Activated CD4-positive, CD25-positive, alpha-beta regulatory T cell treated with anti-CD3 and anti-CD28 coated beads, Interleukin-2, amount 50 U/mL, for 72 hours (primary cell): Measurements from ENCODE around the gene NADK2.
"Not testable (repeated sequence)": the region's sequence is repeated elsewhere in the genome, so short reads cannot be mapped to it uniquely, and the experiment has no call there.

ENCODE experiments used
- DNase-seq: peaks from one replicate; pipeline ENCODE4 v3.0.0; 2021

NADK2 gene, protein sequence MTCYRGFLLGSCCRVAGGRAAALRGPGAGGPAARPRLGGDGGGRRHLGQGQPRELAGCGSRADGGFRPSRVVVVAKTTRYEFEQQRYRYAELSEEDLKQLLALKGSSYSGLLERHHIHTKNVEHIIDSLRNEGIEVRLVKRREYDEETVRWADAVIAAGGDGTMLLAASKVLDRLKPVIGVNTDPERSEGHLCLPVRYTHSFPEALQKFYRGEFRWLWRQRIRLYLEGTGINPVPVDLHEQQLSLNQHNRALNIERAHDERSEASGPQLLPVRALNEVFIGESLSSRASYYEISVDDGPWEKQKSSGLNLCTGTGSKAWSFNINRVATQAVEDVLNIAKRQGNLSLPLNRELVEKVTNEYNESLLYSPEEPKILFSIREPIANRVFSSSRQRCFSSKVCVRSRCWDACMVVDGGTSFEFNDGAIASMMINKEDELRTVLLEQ

GRCh38 chr5:36241631-36242533 lies at the start of gene NADK2:
TSS of gene NADK2 (minus strand) at chr5:36241925. CDS start at chr5:36241798, 127 bp downstream.
- peak; percentile 89 for DNase-seq

DNA sequence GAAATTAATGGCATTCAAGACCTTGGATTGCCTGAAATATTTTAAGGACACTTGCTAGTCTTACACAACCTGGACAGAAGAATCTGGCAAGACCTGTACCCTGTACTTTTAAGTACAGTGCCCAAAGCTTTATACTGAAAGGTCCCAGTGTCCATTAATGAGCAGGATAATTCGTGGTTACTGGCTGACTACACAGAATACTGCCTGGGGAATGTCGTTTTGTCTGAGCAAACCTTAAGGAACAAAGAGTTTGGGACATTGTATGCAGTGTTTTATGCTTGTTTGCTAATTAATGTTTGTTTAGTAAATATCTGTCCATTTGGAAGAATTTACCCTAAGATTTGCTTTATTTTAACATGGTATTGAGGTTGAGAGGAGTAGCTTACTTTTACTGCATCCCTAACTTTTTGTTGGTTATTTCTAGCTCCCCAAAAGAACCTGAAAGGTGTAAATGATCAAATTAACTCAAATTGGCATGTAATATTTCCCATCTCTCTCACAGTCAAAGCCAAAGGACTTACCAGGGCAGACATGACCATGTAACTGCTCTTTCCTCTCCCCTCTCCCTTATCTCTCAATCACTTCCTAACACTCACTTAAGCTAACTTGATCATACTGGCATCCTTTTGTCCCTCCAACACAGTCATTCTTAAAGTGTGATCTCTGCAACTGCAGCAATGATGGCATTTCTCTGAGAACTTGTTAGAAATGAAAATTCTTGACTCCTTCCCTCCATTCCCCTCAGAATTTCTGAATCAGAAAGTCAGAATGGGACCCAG lies 44.3 kb upstream of the NADK2 start:
- no peak for DNase-seq

GRCh38 chr5:36283775-36284174 lies 42.0 kb upstream of the NADK2 start:
- DNase-seq: not testable (repeated sequence)

DNA sequence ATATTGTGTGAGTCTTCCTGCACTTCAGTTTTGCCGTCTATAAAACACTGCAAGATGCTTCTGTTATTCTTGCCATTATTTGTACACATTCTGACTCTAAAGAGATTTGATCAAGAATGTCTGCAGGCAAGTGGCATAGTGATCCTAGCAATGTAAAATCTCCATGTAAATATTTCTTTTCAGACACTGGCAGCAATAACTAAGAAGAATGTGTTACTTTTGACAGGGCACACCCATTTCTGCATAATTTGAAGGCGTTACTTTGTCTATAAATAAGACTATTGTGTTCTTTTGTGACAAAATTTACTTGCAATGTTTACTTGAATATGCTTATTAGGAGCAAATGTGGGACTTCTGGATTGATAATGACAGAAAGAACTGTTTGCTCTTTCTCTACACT lies 39.9 kb upstream of the NADK2 start:
- DNase-seq: no peak

GRCh38 chr5:36279054-36279698 lies 37.5 kb upstream of the NADK2 start:
- no peak for DNase-seq

- no peak for DNase-seq
Observed at GRCh38 chr5:36277521-36278176, 35.9 kb upstream of the NADK2 start.

GRCh38 chr5:36276864-36277263 lies 35.1 kb upstream of the NADK2 start:
- DNase-seq: no peak

GRCh38 chr5:36273809-36274526 lies 32.2 kb upstream of the NADK2 start:
- DNase-seq: no peak

DNA sequence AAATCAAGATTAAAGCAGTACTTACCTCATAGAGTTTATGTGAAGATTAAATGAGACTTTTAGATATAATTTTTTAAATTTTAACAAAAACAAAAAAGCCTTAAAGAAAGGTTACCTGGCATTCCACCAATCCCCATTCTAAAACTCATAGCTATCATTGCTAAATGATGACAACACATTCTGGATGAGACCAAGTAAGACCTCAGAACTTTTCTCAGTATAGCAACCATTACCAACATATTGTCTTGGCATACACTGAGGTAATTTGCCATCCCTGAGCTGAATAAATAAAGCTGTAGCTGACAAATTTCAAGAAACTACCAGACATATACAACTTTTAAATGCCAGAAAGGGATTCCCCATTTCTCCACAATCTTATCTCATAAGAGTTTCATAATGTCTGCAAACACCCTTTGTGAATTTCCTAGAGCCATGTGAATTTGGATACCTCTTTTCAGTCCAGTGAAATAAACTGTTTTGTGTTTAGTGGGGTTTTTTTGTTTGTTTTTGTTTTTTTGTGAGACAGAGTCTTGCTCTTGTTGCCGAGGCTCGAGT lies 30.5 kb upstream of the NADK2 start:
- DNase-seq: no peak

- no peak for DNase-seq
Observed at GRCh38 chr5:36270876-36271575, 29.3 kb upstream of the NADK2 start.

DNA sequence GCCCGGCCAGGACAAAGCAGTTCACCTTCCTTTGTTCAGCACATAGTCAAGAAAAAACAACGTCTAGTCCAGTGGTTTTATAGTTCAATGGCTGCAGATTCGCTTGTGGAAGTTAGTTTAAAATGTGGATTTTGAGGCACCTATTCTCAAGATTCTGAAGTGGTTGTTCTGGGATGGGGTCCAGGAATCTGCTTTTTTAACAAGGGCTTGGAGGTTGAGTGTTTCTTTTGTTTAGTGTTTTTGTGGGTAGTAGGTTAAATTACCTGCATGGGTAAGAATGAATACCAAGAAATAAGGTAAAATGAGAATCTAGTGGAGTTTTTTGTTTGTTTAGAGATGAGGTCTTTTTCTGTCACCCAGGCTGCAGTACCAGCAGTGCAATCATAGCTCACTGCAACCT lies 28.4 kb upstream of the NADK2 start:
- no peak for DNase-seq

DNA sequence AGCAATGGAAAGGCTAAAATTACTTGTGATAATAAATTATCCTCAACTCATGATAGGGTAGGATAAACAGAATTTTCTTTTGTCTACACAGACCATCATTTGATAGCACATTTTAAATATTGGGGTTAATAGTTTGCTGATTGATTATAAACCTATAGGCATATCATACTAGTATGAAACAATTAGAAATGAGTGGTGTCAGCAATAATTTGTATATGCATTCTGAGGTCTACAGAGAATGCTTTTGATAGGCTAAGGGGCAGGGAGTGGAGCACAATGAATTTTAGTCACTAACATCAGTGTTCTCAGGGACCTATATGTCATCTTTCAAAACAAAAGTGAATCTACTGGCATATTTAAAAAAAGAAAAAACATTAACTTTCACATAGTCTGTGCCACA lies 27.8 kb upstream of the NADK2 start:
- no peak for DNase-seq

DNA sequence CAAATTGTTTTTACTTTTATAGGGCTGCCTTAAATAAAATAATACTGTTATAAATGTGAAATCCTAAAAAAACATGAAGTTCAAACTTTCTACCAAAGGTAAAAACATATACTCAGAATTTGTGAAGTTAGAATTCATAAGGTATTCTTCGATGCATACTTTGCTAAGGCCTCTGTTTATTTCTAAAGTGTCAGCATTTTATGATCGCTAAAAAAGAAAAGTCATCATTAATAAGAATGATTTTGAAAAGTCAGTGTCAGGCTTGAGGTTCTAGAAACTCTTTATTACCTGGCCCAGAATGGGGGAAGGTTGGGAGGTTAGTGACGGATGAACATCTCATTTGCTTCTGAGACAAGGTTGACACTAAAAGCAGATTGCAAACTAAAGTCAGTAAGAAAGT lies 26.2 kb upstream of the NADK2 start:
- DNase-seq: no peak

DNA sequence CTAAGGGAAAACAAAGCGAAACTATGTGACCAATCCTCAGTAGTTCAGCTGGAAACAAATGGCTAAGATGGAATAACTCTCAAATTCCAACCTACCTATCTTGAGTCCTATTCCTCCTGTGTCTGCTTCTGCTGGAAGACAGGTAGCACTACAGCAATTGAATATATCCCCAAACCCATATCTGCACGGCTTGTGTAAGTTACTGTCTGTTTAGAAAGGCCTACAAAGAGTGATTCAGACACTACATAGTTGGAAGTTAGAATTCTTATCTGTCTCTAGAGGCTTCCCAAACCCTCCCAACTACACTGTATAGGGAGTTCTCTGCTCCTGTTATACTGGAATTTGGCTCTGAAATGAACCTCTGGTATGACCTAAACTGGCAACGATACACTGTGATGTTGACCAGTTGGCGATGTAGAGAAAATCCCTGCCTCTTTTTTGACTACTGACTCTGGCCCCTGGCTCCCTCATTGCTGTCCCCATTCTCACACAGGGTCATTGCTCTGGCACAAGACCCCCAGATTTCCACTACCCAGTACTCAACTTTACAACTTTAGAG lies 22.6 kb upstream of the NADK2 start:
- DNase-seq: no peak

DNA sequence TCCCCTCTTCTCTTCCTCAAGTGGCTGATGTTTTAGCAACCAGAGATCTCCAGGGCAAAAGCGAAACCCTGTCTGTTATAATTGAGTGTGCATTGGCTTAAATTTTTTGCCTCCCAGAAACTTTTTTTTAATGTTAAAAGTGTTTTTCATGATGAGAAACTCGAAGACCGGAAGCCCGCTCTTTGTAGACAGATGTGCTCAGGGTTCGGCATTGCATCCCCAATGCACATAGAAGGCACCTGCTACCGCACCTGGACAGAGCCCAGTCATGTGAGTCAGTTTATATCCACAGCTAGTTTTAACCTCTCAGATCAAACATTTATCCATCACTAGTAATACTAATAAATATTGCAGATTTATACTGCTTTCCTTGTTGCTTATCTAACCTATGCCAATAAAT lies 19.5 kb upstream of the NADK2 start:
- DNase-seq: no peak

GRCh38 chr5:36253575-36253974 lies 11.8 kb upstream of the NADK2 start:
- DNase-seq: no peak

GRCh38 chr5:36252722-36253365 lies 11.1 kb upstream of the NADK2 start:
- no peak for DNase-seq

DNA sequence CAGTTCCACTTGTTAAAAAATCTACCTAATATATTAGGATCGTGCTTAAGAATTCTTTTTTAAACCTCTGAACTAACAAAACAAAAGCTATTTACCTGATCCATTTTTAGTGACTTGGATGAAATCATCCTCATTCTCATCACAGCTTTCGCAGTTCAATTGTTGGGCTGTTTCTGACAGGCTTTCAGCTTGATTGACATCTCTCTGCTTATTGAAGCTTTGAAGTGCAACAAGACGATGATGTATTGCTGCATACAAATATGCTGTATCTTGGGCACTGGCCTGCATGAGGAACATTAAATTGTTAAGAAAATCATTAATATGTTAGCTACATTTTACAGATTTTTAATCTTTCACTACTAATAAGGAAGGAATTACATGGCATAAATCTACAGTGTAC lies 9.5 kb upstream of the NADK2 start:
- DNase-seq: no peak

- DNase-seq: no peak
Observed at GRCh38 chr5:36250427-36250826, 8.7 kb upstream of the NADK2 start.
